ENCODE data around the gene CYP1B1. TPM values are rescaled to one million over a fixed set of nuclear protein-coding genes. Genes with fewer than 3 reads are reported as not detected.

CYP1B1 gene
- total RNA-seq, 1 experiment from 2014 or later, result 2.6 TPM

DNA sequence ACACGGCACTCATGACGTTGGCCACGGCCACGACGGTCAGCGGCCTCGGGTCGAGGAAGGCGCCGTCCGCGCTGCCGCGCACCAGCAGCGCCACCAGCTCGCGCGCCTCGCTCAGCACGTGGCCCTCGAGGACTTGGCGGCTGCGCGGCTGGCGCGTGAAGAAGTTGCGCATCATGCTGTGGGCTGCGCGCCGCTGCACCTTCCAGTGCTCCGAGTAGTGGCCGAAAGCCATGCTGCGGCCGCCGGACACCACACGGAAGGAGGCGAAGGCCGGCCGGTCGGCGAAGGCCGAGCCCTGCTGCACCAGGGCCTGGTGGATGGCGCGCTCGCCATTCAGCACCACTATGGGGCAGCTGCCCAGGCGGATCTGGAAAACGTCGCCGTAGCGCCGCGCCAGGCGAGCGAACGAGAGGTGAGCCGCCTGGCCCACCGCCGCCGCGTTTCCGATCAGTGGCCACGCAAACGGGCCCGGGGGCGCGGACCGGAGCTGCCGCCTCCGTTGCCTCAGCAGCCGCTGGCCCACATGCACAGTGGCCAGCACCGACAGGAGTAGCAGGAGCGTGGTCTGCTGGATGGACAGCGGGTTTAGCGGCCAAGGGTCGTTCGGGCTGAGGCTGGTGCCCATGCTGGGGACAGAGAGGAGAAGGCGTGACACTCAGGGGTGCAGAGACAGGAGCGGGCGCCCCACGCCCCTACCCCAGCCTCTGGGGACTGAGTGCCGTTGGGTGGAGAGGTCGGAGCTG lies 1.0 kb downstream of the CYP1B1 start:
- no peak for DNase-seq (ENCODE audit: low read depth, low spot score)
- no peak for ATAC-seq
- POLR2A ChIA-PET, result no interaction called here

More for the DNA sequence above, 1.0 kb downstream of the CYP1B1 start:
- H3K27me3 ChIP-seq (ENCODE audit: insufficient read depth, low read length), result no peaks in the 10 kb centered on the region
- ChIA-PET RAD21 (ENCODE audit: low non-redundant PET in 1 of 2, low total read pairs in 2 of 2, uncharacterized antibody in 2 of 2, unreplicated experiment in 2 of 2) (no interaction called here), CTCF (no interaction called here)
- no peaks in the 10 kb centered on the region for H3K9me2 ChIP-seq (ENCODE audit: insufficient read depth)
- no peak overlapping the region for H3K4me3 ChIP-seq (replicated peaks in 1 of 2; ENCODE audit: low read depth in 1 of 2, low read length in 2 of 2)
- peaks cover 5 to 28% of the 10 kb centered on the region in 2 experiments for H3K4me1 ChIP-seq (ENCODE audit: control insufficient read depth in 1 of 2, insufficient read depth in 2 of 2, low read length in 2 of 2)
- no peak for TF ChIP-seq POLR2AphosphoS5 (IDR thresholded peaks at IDR 0.05; ENCODE audit: low read depth, low read length)
- no peak for TF ChIP-seq SP1 (IDR thresholded peaks at IDR 0.05; ENCODE audit: low read depth)
- TF ChIP-seq, protein P1, sequence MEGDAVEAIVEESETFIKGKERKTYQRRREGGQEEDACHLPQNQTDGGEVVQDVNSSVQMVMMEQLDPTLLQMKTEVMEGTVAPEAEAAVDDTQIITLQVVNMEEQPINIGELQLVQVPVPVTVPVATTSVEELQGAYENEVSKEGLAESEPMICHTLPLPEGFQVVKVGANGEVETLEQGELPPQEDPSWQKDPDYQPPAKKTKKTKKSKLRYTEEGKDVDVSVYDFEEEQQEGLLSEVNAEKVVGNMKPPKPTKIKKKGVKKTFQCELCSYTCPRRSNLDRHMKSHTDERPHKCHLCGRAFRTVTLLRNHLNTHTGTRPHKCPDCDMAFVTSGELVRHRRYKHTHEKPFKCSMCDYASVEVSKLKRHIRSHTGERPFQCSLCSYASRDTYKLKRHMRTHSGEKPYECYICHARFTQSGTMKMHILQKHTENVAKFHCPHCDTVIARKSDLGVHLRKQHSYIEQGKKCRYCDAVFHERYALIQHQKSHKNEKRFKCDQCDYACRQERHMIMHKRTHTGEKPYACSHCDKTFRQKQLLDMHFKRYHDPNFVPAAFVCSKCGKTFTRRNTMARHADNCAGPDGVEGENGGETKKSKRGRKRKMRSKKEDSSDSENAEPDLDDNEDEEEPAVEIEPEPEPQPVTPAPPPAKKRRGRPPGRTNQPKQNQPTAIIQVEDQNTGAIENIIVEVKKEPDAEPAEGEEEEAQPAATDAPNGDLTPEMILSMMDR (IDR thresholded peaks at IDR 0.05 in 2 of 3, conservative IDR thresholded peaks at IDR 0.05 in 1 of 3; ENCODE audit: borderline replicate concordance in 1 of 3, insufficient read depth in 1 of 3, low read depth in 2 of 3, low read length in 2 of 3), result no peak
- no peak for TF ChIP-seq ELF1 (IDR thresholded peaks at IDR 0.05; ENCODE audit: borderline replicate concordance, low read depth)
- TF ChIP-seq SRF (IDR thresholded peaks at IDR 0.05; ENCODE audit: low read depth), result no peak
- TF ChIP-seq ZNF274 (IDR thresholded peaks at IDR 0.05; ENCODE audit: low read depth, low read length), result no peak
- no peak for TF ChIP-seq EZH2phosphoT487 (IDR thresholded peaks at IDR 0.05; ENCODE audit: borderline replicate concordance)
- TF ChIP-seq YY1 (IDR thresholded peaks at IDR 0.05; ENCODE audit: extremely low read depth, insufficient replicate concordance, low read depth, low read length), result no peak
- no peak for TF ChIP-seq JUND (IDR thresholded peaks at IDR 0.05)
- TF ChIP-seq FOSL1 (IDR thresholded peaks at IDR 0.05; ENCODE audit: low read depth), result no peak
- TF ChIP-seq, protein P2, sequence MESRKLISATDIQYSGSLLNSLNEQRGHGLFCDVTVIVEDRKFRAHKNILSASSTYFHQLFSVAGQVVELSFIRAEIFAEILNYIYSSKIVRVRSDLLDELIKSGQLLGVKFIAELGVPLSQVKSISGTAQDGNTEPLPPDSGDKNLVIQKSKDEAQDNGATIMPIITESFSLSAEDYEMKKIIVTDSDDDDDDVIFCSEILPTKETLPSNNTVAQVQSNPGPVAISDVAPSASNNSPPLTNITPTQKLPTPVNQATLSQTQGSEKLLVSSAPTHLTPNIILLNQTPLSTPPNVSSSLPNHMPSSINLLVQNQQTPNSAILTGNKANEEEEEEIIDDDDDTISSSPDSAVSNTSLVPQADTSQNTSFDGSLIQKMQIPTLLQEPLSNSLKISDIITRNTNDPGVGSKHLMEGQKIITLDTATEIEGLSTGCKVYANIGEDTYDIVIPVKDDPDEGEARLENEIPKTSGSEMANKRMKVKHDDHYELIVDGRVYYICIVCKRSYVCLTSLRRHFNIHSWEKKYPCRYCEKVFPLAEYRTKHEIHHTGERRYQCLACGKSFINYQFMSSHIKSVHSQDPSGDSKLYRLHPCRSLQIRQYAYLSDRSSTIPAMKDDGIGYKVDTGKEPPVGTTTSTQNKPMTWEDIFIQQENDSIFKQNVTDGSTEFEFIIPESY (IDR thresholded peaks at IDR 0.05; ENCODE audit: extremely low read depth, insufficient replicate concordance, low read length), result no peak
- TF ChIP-seq EZH2 (IDR thresholded peaks at IDR 0.05), result no peak
- TF ChIP-seq ZFX (IDR thresholded peaks at IDR 0.05), result no peak
- TF ChIP-seq, protein P3, sequence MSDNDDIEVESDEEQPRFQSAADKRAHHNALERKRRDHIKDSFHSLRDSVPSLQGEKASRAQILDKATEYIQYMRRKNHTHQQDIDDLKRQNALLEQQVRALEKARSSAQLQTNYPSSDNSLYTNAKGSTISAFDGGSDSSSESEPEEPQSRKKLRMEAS (IDR thresholded peaks at IDR 0.05), result no peak
- TF ChIP-seq CBX3 (IDR thresholded peaks at IDR 0.05; ENCODE audit: low read depth), result no peak
- TF ChIP-seq TCF7L2 (IDR thresholded peaks at IDR 0.05; ENCODE audit: borderline replicate concordance, extremely low read depth, insufficient read depth, insufficient read length), result no peak
- TF ChIP-seq, protein P4, sequence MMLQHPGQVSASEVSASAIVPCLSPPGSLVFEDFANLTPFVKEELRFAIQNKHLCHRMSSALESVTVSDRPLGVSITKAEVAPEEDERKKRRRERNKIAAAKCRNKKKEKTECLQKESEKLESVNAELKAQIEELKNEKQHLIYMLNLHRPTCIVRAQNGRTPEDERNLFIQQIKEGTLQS (IDR thresholded peaks at IDR 0.05), result no peak
- TF ChIP-seq, protein P5, sequence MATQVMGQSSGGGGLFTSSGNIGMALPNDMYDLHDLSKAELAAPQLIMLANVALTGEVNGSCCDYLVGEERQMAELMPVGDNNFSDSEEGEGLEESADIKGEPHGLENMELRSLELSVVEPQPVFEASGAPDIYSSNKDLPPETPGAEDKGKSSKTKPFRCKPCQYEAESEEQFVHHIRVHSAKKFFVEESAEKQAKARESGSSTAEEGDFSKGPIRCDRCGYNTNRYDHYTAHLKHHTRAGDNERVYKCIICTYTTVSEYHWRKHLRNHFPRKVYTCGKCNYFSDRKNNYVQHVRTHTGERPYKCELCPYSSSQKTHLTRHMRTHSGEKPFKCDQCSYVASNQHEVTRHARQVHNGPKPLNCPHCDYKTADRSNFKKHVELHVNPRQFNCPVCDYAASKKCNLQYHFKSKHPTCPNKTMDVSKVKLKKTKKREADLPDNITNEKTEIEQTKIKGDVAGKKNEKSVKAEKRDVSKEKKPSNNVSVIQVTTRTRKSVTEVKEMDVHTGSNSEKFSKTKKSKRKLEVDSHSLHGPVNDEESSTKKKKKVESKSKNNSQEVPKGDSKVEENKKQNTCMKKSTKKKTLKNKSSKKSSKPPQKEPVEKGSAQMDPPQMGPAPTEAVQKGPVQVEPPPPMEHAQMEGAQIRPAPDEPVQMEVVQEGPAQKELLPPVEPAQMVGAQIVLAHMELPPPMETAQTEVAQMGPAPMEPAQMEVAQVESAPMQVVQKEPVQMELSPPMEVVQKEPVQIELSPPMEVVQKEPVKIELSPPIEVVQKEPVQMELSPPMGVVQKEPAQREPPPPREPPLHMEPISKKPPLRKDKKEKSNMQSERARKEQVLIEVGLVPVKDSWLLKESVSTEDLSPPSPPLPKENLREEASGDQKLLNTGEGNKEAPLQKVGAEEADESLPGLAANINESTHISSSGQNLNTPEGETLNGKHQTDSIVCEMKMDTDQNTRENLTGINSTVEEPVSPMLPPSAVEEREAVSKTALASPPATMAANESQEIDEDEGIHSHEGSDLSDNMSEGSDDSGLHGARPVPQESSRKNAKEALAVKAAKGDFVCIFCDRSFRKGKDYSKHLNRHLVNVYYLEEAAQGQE (IDR thresholded peaks at IDR 0.05; ENCODE audit: low read depth), result no peak
- H3K79me2 ChIP-seq (ENCODE audit: insufficient read depth, low read length), result no peaks in the 10 kb centered on the region
- no peak overlapping the region for H3K27ac ChIP-seq (ENCODE audit: low read depth, low read length)
- H3K36me3 ChIP-seq (ENCODE audit: control insufficient read depth in 1 of 2, insufficient read depth in 2 of 2, low read length in 2 of 2), result no peaks in the 10 kb centered on the region
- no peak overlapping the region for H2AFZ ChIP-seq (ENCODE audit: low read depth, low read length, poor library complexity, severe bottlenecking)
- BruUV-seq (replicated peaks), result no TSS peak
- no peak overlapping the region for H3K4me2 ChIP-seq (ENCODE audit: low read length)
- intact Hi-C loops (cut with micrococcal nuclease), result no loop called here
- no peak overlapping the region for H3K9ac ChIP-seq (ENCODE audit: low read length)
- H3K9me3 ChIP-seq (ENCODE audit: control insufficient read depth in 1 of 2, insufficient read depth in 1 of 2, low read depth in 1 of 2, low read length in 2 of 2), result no peaks in the 10 kb centered on the region
- no peaks in the 10 kb centered on the region for H4K20me1 ChIP-seq (ENCODE audit: insufficient read depth)
